Neutrophil (primary cell): ENCODE measurements around the gene PSD2.

Experiments used
- H3K27ac ChIP-seq: fragments of 200-600 bp; sonication (generic); 2 replicates; pipeline ENCODE4 v1.5.1; 2016; ENCODE audit warnings: mild to moderate bottlenecking, moderate library complexity
- H3K27me3 ChIP-seq: fragments of 200-600 bp; sonication (generic); 2 replicates; pipeline ENCODE4 v1.6.0; 2016; ENCODE audit warnings: mild to moderate bottlenecking
- H3K36me3 ChIP-seq: fragments of 200-600 bp; sonication (generic); 2 replicates; pipeline ENCODE4 v1.5.1; 2017
- H3K4me1 ChIP-seq, 2 experiments: fragments of 200-600 bp in 1 of 2; sonication (generic) in 1 of 2; 1 replicate in 1 of 2; 2 replicates in 1 of 2; pipeline versions ENCODE4 v1.5.1 to v1.6.1; 2013 to 2016; ENCODE audit warnings: low read depth in 1 of 2, low read length in 1 of 2, mild to moderate bottlenecking in 1 of 2, moderate library complexity in 1 of 2; ENCODE audit not compliant: control insufficient read depth in 1 of 2, insufficient read depth in 1 of 2
- H3K4me3 ChIP-seq, 2 experiments: fragments of 200-600 bp in 1 of 2; sonication (generic) in 1 of 2; 1 replicate in 1 of 2; 2 replicates in 1 of 2; pipeline ENCODE4 v1.5.1; 2013 to 2016; ENCODE audit warnings: low read depth in 1 of 2, low read length in 1 of 2, mild to moderate bottlenecking in 1 of 2, moderate library complexity in 1 of 2
- H3K9me3 ChIP-seq: fragments of 200-600 bp; sonication (generic); 2 replicates; pipeline ENCODE4 v1.5.1; 2016
- TF ChIP-seq, protein P1 (sequence below): fragments of 200-600 bp; sonication (generic); IDR thresholded peaks from 2 replicates; pipeline ENCODE4 v1.5.1; 2016; ENCODE audit warnings: antibody characterized with exemption

The PSD2 gene

DNA sequence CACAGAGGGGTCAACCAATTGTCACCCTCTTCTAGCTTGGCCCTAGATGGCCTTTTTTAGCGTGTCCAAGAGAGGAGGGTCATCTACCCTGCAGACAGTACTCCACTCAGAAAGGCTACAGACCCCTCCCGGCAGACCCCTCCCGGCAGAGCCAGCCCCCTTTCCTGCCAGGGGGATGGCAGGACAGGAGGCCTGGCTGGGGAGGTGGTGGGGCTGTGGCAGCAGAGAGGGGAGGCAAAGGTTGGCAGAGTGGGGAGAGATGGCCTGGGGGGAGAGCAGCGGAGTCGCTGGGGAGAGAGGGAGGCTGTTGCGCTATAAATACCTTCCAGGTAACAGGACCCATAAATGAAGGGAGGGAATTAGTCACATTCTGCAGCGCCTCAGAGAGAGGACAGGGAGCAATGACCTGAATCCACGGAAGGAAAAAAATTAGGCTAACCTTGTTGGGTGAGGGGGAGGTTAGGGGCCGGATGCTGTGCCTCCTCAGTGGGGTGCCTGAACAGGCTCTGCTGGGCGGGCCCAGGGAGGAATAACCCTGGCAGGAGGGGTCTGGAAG, 32.9 kb upstream of the PSD2 start:
- no peak overlapping the region for H3K4me3 ChIP-seq
- no peak overlapping the region for H3K27ac ChIP-seq
- no peaks in the 10 kb centered on the region for H3K36me3 ChIP-seq
- TF ChIP-seq, protein P1, sequence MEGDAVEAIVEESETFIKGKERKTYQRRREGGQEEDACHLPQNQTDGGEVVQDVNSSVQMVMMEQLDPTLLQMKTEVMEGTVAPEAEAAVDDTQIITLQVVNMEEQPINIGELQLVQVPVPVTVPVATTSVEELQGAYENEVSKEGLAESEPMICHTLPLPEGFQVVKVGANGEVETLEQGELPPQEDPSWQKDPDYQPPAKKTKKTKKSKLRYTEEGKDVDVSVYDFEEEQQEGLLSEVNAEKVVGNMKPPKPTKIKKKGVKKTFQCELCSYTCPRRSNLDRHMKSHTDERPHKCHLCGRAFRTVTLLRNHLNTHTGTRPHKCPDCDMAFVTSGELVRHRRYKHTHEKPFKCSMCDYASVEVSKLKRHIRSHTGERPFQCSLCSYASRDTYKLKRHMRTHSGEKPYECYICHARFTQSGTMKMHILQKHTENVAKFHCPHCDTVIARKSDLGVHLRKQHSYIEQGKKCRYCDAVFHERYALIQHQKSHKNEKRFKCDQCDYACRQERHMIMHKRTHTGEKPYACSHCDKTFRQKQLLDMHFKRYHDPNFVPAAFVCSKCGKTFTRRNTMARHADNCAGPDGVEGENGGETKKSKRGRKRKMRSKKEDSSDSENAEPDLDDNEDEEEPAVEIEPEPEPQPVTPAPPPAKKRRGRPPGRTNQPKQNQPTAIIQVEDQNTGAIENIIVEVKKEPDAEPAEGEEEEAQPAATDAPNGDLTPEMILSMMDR = no peak
- H3K27me3 ChIP-seq = peaks cover 86% of the 10 kb centered on the region
- H3K4me1 ChIP-seq = peaks cover 0 to 5% of the 10 kb centered on the region in 2 experiments
- H3K9me3 ChIP-seq = no peaks in the 10 kb centered on the region

DNA sequence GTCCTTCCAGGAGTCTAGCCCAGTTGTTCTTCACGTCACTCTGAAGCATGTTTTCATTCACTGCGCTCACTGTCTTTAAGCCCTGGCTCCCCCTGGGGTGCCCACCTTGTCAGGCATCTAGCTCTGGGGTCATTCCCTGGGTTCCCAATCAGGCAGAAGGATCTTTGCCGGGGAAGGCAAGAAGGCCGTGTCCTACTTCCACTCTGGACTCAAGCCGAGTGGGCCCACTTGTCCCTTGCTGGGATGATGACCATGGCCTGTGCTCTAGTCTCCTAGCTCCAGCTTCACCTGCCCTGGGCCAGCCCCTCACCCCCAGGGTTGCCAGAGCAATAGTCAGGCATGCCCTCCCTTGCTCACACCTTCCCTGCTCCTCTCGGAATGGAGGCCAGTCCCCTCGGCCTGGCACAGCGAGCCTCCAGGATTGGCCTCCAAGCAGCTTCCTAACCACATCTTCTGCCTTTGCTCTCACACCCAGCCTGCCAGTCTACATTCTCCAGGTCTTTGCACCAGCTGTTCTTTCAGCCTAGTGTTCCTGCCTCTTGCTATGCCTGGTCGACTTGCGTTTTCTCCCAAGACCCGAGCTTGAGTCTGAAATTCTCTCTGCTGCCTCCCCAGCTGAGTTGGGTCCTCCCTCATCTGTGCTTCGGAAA, 32.2 kb upstream of the PSD2 start:
- TF ChIP-seq, protein P1 = no peak
- peaks cover 0 to 5% of the 10 kb centered on the region in 2 experiments for H3K4me1 ChIP-seq

DNA sequence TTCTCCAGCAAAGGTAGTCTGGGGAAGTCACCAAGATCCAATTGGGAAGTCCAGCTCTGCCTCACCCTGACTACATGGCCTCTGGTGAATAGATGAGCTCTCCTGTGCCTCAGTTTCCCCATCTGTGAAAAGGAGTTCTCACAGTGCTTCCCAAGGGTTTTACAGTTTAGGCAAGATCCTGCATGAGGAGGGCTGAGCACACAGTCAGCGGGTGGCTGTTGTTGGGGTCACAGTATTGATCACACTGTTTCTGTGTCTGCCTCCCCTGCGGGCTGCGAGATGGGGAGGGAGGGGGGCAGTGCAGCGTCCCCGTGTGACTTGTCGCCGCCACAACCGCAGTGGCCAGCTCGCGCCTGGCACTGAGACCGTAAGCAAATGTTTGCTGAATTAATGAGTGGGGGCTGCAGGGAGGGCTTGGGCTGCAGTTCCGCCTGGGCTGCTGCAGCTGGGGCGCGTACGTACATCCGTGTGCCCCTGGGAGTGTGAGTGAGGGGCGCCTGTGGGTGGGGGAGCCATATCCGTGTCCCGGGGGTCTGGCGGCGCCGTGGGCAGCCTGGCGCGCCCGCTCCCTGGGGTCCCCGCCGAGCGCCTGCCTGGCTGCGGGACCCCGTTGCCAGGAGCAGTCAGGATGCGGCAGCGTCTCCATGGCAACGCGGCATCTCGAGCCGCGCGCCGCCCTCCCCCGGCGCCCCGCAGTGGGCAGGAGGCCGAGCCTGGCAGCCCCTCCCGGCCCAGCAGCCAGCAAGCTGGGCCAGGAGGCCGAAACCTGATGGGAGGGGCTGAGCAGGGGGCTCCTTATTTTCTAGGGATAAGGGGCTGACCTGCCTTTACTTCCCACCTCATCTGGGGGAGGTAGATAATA, 31.4 kb upstream of the PSD2 start:
- peaks cover 0 to 5% of the 10 kb centered on the region in 2 experiments for H3K4me1 ChIP-seq
- H3K27ac ChIP-seq = no peak overlapping the region
- H3K9me3 ChIP-seq = no peaks in the 10 kb centered on the region
- TF ChIP-seq, protein P1 = no peak
- H3K36me3 ChIP-seq = no peaks in the 10 kb centered on the region
- no peak overlapping the region for H3K4me3 ChIP-seq
- peaks cover 71% of the 10 kb centered on the region for H3K27me3 ChIP-seq

More for the DNA sequence above, 32.2 kb upstream of the PSD2 start:
- H3K27me3 ChIP-seq = peaks cover 78% of the 10 kb centered on the region
- no peak overlapping the region for H3K27ac ChIP-seq
- H3K36me3 ChIP-seq = no peaks in the 10 kb centered on the region
- H3K9me3 ChIP-seq = no peaks in the 10 kb centered on the region
- no peak overlapping the region for H3K4me3 ChIP-seq

DNA sequence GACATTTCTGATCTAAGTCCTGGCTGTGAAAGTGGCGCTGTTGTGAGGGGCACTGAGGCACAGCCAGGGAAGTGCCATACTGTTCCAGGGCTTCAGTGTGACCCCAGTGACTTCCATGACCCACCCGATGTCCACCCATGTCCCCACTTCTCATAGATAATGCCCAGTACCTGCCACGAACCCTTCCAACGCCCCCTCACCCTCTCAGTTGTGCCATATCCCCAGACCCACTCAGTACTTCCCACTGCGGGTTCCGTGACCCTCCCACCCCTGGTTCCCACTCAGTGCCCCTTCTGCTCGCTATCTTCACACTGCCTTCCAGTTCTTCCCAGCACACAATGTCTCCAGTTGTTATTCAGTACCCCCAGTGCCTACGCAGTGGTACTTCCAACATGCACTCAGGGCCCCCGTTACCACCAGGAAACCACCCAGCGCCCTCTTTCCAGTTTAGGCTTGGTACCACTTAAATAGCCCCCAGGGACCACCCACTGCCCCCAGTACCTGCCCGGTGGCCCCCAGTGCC, 30.7 kb upstream of the PSD2 start:
- Histone ChIP-seq H3K9me3 (no peaks in the 10 kb centered on the region), H3K4me1 (peaks cover 0 to 5% of the 10 kb centered on the region in 2 experiments), H3K27me3 (peaks cover 63% of the 10 kb centered on the region), H3K36me3 (no peaks in the 10 kb centered on the region), H3K4me3 (no peak overlapping the region), H3K27ac (no peak overlapping the region)
- TF ChIP-seq, protein P1 = no peak

DNA sequence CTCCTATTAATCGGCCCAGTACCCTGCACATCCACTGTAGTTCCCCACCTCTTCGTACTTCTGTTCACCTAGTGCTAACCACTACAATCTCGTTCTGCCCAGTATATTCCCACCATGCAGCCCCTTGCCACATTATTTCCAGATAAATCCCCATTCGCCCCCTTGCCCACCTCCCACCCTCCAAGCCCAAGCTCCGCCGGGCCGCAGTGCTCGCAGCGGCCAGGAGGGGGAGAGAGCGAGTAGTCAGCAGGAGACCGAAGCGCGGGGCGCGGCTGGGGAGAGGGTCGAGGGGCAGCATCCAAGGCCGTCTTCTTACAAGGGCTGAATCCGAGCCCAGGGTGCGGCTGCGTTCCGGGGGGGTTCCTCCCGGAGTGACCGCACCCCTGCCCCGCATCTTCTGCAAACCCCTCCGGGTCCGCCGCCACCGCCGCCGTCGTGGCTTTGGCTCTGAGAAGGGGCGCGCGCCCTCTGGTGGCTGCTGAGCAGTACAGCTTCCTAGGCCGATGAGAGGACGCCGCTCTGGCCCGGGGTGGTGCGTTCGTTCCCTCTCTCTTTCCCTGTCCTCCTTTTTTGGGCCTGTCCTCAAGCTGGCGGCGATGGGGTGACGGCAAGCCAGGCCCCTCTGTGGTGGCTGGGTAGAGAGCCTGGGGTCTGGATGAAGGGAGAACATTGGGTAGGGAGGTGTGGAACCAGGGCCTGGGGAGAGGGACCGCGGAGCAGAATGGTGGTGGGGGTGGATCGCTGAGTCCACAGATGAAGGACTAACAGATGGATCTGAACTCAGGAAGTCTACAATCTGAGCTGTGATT, 30.0 kb upstream of the PSD2 start:
- TF ChIP-seq, protein P1 = peak; percentile 88
- Histone ChIP-seq H3K4me1 (peaks cover 0 to 5% of the 10 kb centered on the region in 2 experiments), H3K27ac (no peak overlapping the region), H3K27me3 (peaks cover 56% of the 10 kb centered on the region), H3K9me3 (no peaks in the 10 kb centered on the region), H3K4me3 (peak overlapping the region; percentile 66 to 78), H3K36me3 (no peaks in the 10 kb centered on the region)
